GM23338 (cell line): Measurements from ENCODE around the gene AXL. TPM values are rescaled to one million over a fixed set of nuclear protein-coding genes. Genes with fewer than 3 reads are reported as not detected.

ENCODE experiments used
- ATAC-seq: fragments of 200-7000 bp; cut with Tn5 transposase; 3 replicates; pipeline ENCODE4 v1.9.1; 2020
- DNase-seq: peaks from one replicate; pipeline ENCODE4 v3.0.0-alpha.2; 2015; ENCODE audit warnings: low spot score
- H2AFZ ChIP-seq: fragments of 200-600 bp; sonication (generic); 2 replicates; pipeline ENCODE4 v1.8.0; 2016; ENCODE audit warnings: antibody characterized with exemption, mild to moderate bottlenecking, moderate library complexity
- H3F3A ChIP-seq: fragments of 200-600 bp; sonication (generic); replicated peaks from 2 replicates; pipeline ENCODE4 v1.8.0; 2017; ENCODE audit warnings: antibody characterized with exemption, mixed run types, low read depth
- H3K27ac ChIP-seq: fragments of 200-600 bp; sonication (generic); 2 replicates; pipeline ENCODE4 v1.6.1; 2016; ENCODE audit warnings: low read depth
- H3K27me3 ChIP-seq: fragments of 200-600 bp; sonication (generic); 2 replicates; pipeline ENCODE4 v1.8.0; 2016; ENCODE audit warnings: mild to moderate bottlenecking, mixed run types, moderate library complexity; ENCODE audit not compliant: insufficient read depth
- H3K36me3 ChIP-seq: fragments of 200-600 bp; sonication (generic); 2 replicates; pipeline ENCODE4 v1.8.0; 2016; ENCODE audit warnings: mild to moderate bottlenecking; ENCODE audit not compliant: insufficient read depth
- H3K4me1 ChIP-seq: fragments of 200-600 bp; sonication (generic); 2 replicates; pipeline ENCODE4 v1.8.0; 2016; ENCODE audit warnings: mild to moderate bottlenecking, moderate library complexity; ENCODE audit not compliant: insufficient read depth
- H3K4me2 ChIP-seq: fragments of 200-600 bp; sonication (generic); 2 replicates; pipeline ENCODE4 v1.7.1; 2017; ENCODE audit warnings: mixed run types
- H3K4me3 ChIP-seq: fragments of 200-600 bp; sonication (generic); 2 replicates; pipeline ENCODE4 v1.6.1; 2016; ENCODE audit warnings: mixed run types
- H3K79me2 ChIP-seq: fragments of 200-600 bp; sonication (generic); replicated peaks from 2 replicates; pipeline ENCODE4 v1.8.0; 2017; ENCODE audit warnings: mild to moderate bottlenecking; ENCODE audit not compliant: insufficient read depth
- H3K9me2 ChIP-seq: fragments of 200-600 bp; sonication (generic); 2 replicates; pipeline ENCODE4 v1.8.0; 2017; ENCODE audit not compliant: insufficient read depth
- H4K20me1 ChIP-seq: fragments of 200-600 bp; sonication (generic); replicated peaks from 2 replicates; pipeline ENCODE4 v1.8.0; 2017; ENCODE audit warnings: mild to moderate bottlenecking; ENCODE audit not compliant: insufficient read depth
- H3K27ac Mint-ChIP-seq: 2 replicates; pipeline ENCODE4 v1.8.0; 2020; ENCODE audit warnings: inconsistent platforms, mild to moderate bottlenecking, moderate library complexity, mixed read lengths
- H3K27me3 Mint-ChIP-seq: 3 replicates; pipeline ENCODE4 v1.8.0; 2022; ENCODE audit warnings: low read depth, mild to moderate bottlenecking, moderate library complexity, mixed read lengths, inconsistent platforms; ENCODE audit not compliant: insufficient read depth, poor library complexity
- H3K36me3 Mint-ChIP-seq: 3 replicates; pipeline ENCODE4 v1.8.0; 2021; ENCODE audit warnings: low read depth, mild to moderate bottlenecking, inconsistent platforms, moderate library complexity, mixed read lengths
- H3K4me1 Mint-ChIP-seq: 3 replicates; pipeline ENCODE4 v1.8.0; 2020; ENCODE audit warnings: mild to moderate bottlenecking, inconsistent platforms, mixed read lengths
- H3K4me3 Mint-ChIP-seq: 3 replicates; pipeline ENCODE4 v1.8.0; 2021; ENCODE audit warnings: moderate library complexity, mild to moderate bottlenecking, inconsistent platforms, mixed read lengths
- H3K9me3 Mint-ChIP-seq: 3 replicates; pipeline ENCODE4 v1.8.0; 2020; ENCODE audit warnings: moderate library complexity, mild to moderate bottlenecking, inconsistent platforms, mixed read lengths
- CREB1 ChIP-seq: fragments of 250-450 bp; sonication (Bioruptor Pico); IDR thresholded peaks from 2 replicates; pipeline ENCODE4 v1.5.0; 2020; ENCODE audit warnings: low read depth, mild to moderate bottlenecking, moderate library complexity
- EZH2 ChIP-seq: fragments of 200-600 bp; sonication (generic); IDR thresholded peaks from one replicate; pipeline ENCODE4 v1.8.0; 2017; ENCODE audit warnings: antibody characterized with exemption, mild to moderate bottlenecking, low read depth; ENCODE audit not compliant: unreplicated experiment
- EZH2phosphoT487 ChIP-seq: fragments of 200-600 bp; sonication (generic); IDR thresholded peaks from one replicate; pipeline ENCODE4 v1.8.1; 2018; ENCODE audit warnings: antibody characterized with exemption; ENCODE audit not compliant: unreplicated experiment
- JUNB ChIP-seq: IDR thresholded peaks from one replicate; pipeline ENCODE4 v1.6.1; 2016; ENCODE audit warnings: antibody characterized with exemption; ENCODE audit not compliant: unreplicated experiment
- NANOG ChIP-seq: IDR thresholded peaks from 2 replicates; pipeline ENCODE4 v1.6.1; 2016; ENCODE audit warnings: antibody characterized with exemption, borderline replicate concordance
- POLR2AphosphoS5 ChIP-seq: IDR thresholded peaks from 2 replicates; pipeline ENCODE4 v1.6.1; 2016; ENCODE audit warnings: antibody characterized with exemption, low read depth
- REST ChIP-seq: IDR thresholded peaks from one replicate; pipeline ENCODE4 v1.6.1; 2018; ENCODE audit warnings: antibody characterized with exemption; ENCODE audit not compliant: unreplicated experiment
- STAT1 ChIP-seq: IDR thresholded peaks from one replicate; pipeline ENCODE4 v1.6.1; 2016; ENCODE audit warnings: antibody characterized with exemption; ENCODE audit not compliant: unreplicated experiment
- ZNF114 ChIP-seq: fragments of 250-450 bp; sonication (Bioruptor Pico); IDR thresholded peaks from 2 replicates; pipeline ENCODE4 v1.5.0; 2020; ENCODE audit warnings: mild to moderate bottlenecking, moderate library complexity
- ZNF331 ChIP-seq: fragments of 250-450 bp; sonication (Bioruptor Pico); IDR thresholded peaks from 2 replicates; pipeline ENCODE4 v1.5.0; 2020; ENCODE audit warnings: low read depth, mild to moderate bottlenecking, moderate library complexity
- polyA plus RNA-seq: library from polyadenylated mRNA; unstranded; fragments of >200 nt; fragmentation: Nextera tagmentation; extraction: Ambion mirVana; gene quantifications from 2 replicates; pipeline ENCODE4 v1.2.1, GENCODE V29; 2016
- total RNA-seq: library from RNA; depleted of rRNA; stranded (reverse); fragments of >200 nt; shearing (Covaris generic); gene quantifications from 2 replicates; pipeline ENCODE4 v1.2.3, GENCODE V29; 2014
- TF ChIP-seq, protein P1 (sequence below): IDR thresholded peaks from 2 replicates; pipeline ENCODE4 v1.6.1; 2016; ENCODE audit warnings: antibody characterized with exemption
- TF ChIP-seq, protein P2 (sequence below): fragments of 250-450 bp; sonication (Bioruptor Pico); IDR thresholded peaks from 2 replicates; pipeline ENCODE4 v1.5.0; 2020; ENCODE audit warnings: mild to moderate bottlenecking, moderate library complexity
- TF ChIP-seq, protein P3 (sequence below), 2 experiments: fragments of 200-600 bp in 1 of 2; sonication (generic) in 1 of 2; conservative IDR thresholded peaks; 2 replicates each; pipeline versions ENCODE4 v1.5.1 to v1.6.1; 2016 to 2017; ENCODE audit warnings: antibody characterized with exemption in 2 of 2, low read depth in 2 of 2, mild to moderate bottlenecking in 2 of 2, moderate library complexity in 1 of 2

AXL gene
- total and polyA plus RNA-seq, 2 experiments from 2014 or later = 9.0 to 28.4 TPM

DNA sequence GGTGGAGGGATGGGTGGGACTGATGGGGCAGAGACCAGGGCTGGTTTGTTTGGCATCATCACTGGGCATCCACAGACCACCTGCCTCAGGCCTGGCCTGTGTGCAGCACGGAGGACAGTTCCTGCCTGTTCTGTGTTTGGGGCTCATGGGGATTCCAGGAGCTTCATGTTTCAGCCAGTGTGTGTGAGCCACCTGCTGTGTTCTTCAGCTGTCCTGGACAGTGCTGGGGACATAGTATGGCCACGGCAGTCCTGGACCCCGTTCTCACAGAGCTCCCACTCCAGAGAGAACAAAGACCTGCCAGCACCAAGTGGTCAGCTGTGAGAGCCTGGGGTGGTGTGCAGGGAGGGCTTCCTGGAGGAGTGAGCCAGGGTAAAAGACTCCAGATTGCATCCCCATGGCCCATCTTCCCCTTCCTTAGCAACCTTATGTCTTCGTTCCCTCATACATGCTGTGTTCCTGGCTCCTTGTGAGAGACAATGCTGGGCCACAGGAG, 89.0 kb downstream of the AXL start:
- Histone ChIP-seq H3K36me3 (peaks cover 44% of the 10 kb centered on the region), H3K4me2 (no peak overlapping the region), H3K4me3 (no peak overlapping the region), H3K4me1 (peaks cover 16% of the 10 kb centered on the region), H3K79me2 (peaks cover 21% of the 10 kb centered on the region), H3K27me3 (no peaks in the 10 kb centered on the region), H2AFZ (no peak overlapping the region), H3F3A (peaks cover 52% of the 10 kb centered on the region), H4K20me1 (peaks cover 5% of the 10 kb centered on the region; the same call in 1 of the 2 replicates), H3K9me2 (no peaks in the 10 kb centered on the region), H3K27ac (peak overlapping the region; percentile 90)
- no peaks in the 10 kb centered on the region; the same call in 2 of the 3 replicates for H3K9me3 Mint-ChIP-seq
- peaks cover 34% of the 10 kb centered on the region for H3K27me3 Mint-ChIP-seq
- ATAC-seq (peak; percentile 15), DNase-seq (no peak)
- H3K4me1 Mint-ChIP-seq = peaks cover 24% of the 10 kb centered on the region
- H3K4me3 Mint-ChIP-seq = no peak overlapping the region; the same call in 2 of the 3 replicates
- peak overlapping the region; percentile 74; the same call in 1 of the 2 replicates for H3K27ac Mint-ChIP-seq
- no peak for TF ChIP-seq POLR2AphosphoS5
- no peak for TF ChIP-seq EZH2phosphoT487
- TF ChIP-seq, protein P1, sequence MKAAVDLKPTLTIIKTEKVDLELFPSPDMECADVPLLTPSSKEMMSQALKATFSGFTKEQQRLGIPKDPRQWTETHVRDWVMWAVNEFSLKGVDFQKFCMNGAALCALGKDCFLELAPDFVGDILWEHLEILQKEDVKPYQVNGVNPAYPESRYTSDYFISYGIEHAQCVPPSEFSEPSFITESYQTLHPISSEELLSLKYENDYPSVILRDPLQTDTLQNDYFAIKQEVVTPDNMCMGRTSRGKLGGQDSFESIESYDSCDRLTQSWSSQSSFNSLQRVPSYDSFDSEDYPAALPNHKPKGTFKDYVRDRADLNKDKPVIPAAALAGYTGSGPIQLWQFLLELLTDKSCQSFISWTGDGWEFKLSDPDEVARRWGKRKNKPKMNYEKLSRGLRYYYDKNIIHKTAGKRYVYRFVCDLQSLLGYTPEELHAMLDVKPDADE = no peak
- no peak for TF ChIP-seq STAT1
- TF ChIP-seq, protein P2, sequence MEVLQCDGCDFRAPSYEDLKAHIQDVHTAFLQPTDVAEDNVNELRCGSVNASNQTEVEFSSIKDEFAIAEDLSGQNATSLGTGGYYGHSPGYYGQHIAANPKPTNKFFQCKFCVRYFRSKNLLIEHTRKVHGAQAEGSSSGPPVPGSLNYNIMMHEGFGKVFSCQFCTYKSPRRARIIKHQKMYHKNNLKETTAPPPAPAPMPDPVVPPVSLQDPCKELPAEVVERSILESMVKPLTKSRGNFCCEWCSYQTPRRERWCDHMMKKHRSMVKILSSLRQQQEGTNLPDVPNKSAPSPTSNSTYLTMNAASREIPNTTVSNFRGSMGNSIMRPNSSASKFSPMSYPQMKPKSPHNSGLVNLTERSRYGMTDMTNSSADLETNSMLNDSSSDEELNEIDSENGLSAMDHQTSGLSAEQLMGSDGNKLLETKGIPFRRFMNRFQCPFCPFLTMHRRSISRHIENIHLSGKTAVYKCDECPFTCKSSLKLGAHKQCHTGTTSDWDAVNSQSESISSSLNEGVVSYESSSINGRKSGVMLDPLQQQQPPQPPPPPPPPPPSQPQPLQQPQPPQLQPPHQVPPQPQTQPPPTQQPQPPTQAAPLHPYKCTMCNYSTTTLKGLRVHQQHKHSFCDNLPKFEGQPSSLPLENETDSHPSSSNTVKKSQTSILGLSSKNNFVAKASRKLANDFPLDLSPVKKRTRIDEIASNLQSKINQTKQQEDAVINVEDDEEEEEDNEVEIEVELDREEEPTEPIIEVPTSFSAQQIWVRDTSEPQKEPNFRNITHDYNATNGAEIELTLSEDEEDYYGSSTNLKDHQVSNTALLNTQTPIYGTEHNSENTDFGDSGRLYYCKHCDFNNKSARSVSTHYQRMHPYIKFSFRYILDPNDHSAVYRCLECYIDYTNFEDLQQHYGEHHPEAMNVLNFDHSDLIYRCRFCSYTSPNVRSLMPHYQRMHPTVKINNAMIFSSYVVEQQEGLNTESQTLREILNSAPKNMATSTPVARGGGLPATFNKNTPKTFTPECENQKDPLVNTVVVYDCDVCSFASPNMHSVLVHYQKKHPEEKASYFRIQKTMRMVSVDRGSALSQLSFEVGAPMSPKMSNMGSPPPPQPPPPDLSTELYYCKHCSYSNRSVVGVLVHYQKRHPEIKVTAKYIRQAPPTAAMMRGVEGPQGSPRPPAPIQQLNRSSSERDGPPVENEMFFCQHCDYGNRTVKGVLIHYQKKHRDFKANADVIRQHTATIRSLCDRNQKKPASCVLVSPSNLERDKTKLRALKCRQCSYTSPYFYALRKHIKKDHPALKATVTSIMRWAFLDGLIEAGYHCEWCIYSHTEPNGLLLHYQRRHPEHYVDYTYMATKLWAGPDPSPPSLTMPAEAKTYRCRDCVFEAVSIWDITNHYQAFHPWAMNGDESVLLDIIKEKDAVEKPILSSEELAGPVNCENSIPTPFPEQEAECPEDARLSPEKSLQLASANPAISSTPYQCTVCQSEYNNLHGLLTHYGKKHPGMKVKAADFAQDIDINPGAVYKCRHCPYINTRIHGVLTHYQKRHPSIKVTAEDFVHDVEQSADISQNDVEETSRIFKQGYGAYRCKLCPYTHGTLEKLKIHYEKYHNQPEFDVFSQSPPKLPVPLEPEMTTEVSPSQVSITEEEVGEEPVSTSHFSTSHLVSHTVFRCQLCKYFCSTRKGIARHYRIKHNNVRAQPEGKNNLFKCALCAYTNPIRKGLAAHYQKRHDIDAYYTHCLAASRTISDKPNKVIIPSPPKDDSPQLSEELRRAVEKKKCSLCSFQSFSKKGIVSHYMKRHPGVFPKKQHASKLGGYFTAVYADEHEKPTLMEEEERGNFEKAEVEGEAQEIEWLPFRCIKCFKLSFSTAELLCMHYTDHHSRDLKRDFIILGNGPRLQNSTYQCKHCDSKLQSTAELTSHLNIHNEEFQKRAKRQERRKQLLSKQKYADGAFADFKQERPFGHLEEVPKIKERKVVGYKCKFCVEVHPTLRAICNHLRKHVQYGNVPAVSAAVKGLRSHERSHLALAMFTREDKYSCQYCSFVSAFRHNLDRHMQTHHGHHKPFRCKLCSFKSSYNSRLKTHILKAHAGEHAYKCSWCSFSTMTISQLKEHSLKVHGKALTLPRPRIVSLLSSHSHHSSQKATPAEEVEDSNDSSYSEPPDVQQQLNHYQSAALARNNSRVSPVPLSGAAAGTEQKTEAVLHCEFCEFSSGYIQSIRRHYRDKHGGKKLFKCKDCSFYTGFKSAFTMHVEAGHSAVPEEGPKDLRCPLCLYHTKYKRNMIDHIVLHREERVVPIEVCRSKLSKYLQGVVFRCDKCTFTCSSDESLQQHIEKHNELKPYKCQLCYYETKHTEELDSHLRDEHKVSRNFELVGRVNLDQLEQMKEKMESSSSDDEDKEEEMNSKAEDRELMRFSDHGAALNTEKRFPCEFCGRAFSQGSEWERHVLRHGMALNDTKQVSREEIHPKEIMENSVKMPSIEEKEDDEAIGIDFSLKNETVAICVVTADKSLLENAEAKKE (CRISPR knock-in tag) = no peak
- no peak for TF ChIP-seq ZNF114
- TF ChIP-seq, protein P3, sequence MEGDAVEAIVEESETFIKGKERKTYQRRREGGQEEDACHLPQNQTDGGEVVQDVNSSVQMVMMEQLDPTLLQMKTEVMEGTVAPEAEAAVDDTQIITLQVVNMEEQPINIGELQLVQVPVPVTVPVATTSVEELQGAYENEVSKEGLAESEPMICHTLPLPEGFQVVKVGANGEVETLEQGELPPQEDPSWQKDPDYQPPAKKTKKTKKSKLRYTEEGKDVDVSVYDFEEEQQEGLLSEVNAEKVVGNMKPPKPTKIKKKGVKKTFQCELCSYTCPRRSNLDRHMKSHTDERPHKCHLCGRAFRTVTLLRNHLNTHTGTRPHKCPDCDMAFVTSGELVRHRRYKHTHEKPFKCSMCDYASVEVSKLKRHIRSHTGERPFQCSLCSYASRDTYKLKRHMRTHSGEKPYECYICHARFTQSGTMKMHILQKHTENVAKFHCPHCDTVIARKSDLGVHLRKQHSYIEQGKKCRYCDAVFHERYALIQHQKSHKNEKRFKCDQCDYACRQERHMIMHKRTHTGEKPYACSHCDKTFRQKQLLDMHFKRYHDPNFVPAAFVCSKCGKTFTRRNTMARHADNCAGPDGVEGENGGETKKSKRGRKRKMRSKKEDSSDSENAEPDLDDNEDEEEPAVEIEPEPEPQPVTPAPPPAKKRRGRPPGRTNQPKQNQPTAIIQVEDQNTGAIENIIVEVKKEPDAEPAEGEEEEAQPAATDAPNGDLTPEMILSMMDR (conservative IDR thresholded peaks at IDR 0.05; ENCODE audit: low read depth in 2 of 2) = no peak
- TF ChIP-seq JUNB = no peak
- TF ChIP-seq REST = no peak
- TF ChIP-seq ZNF331 = no peak
- TF ChIP-seq EZH2 = no peak
- no peak for TF ChIP-seq NANOG
- TF ChIP-seq CREB1 (CRISPR knock-in tag) = no peak
- H3K36me3 Mint-ChIP-seq = peaks cover 52% of the 10 kb centered on the region
